Measurements from ENCODE around the gene SRSF9. TPM values are rescaled to one million over a fixed set of nuclear protein-coding genes. Genes with fewer than 3 reads are reported as not detected.
A peak's percentile ranks its signal among the peaks of the same experiment; 100 is the strongest.

Gene SRSF9
- total RNA-seq, 2 experiments from 2014 or later: 124 TPM

GRCh38 chr12:120457133-120457532 is 12.4 kb downstream of the SRSF9 start:
- Mint-ChIP-seq H3K36me3 (ENCODE audit: low read depth) (peaks cover 74% of the 10 kb centered on the region), H3K4me3 (no peak overlapping the region), H3K27me3 (no peaks in the 10 kb centered on the region), H3K4me1 (ENCODE audit: low read depth) (peaks cover 4% of the 10 kb centered on the region), H3K9me3 (no peaks in the 10 kb centered on the region), H3K27ac (no peak overlapping the region)
- ChIA-PET CTCF (interaction anchor here (0.6 to 3.9 kb wide), 4 partner anchors 8 to 78 kb away, joined by 3 to 10 read pairs (median 4); partner anchors contain the start of gene SRSF9), POLR2A (interaction anchor here (0.8 to 1.7 kb wide), 2 partner anchors 12 to 20 kb away, joined by 3 to 6 read pairs; no protein-coding TSS in a partner anchor)
- no peaks in the 10 kb centered on the region for H3K9me3 ChIP-seq (ENCODE audit: control insufficient read depth in 1 of 2, insufficient read depth in 1 of 2, low read length in 2 of 2)
- peaks cover 3% of the 10 kb centered on the region for H3K4me1 ChIP-seq (ENCODE audit: insufficient read depth, low read length)
- no peaks in the 10 kb centered on the region for H3K27me3 ChIP-seq (ENCODE audit: control insufficient read depth in 1 of 2, insufficient read depth in 2 of 2, low read length in 2 of 2)
- no peak for ATAC-seq (ENCODE audit: poor library complexity)
- no peak overlapping the region for H3K4me3 ChIP-seq (ENCODE audit: low read length)
- peak; percentile 14 for TF ChIP-seq CTCF (IDR thresholded peaks at IDR 0.05)
- DNase-seq: peak in 1 of 14 experiments; percentile 18
- H3K27ac ChIP-seq (ENCODE audit: low read depth in 1 of 2, low read length in 2 of 2): no peak overlapping the region
- H3K36me3 ChIP-seq (ENCODE audit: insufficient read depth, low read length): peaks cover 77% of the 10 kb centered on the region
- intact Hi-C loops (cut with DNase I, micrococcal nuclease): no loop called here

GRCh38 chr12:120455302-120455701 is 14.2 kb downstream of the SRSF9 start:
- peaks cover 66% of the 10 kb centered on the region for H3K36me3 ChIP-seq (ENCODE audit: insufficient read depth, low read length)
- Mint-ChIP-seq H3K36me3 (ENCODE audit: low read depth) (peaks cover 57% of the 10 kb centered on the region), H3K4me1 (ENCODE audit: low read depth) (peaks cover 4% of the 10 kb centered on the region), H3K27ac (no peak overlapping the region), H3K9me3 (no peaks in the 10 kb centered on the region), H3K27me3 (no peaks in the 10 kb centered on the region), H3K4me3 (no peak overlapping the region)
- DNase-seq: no peak
- no peak overlapping the region for H3K4me3 ChIP-seq (ENCODE audit: low read length)
- TF ChIP-seq CTCF (IDR thresholded peaks at IDR 0.05): no peak
- ChIA-PET POLR2A (interaction anchor here (1.0 kb wide), 1 partner anchor 14 kb away, joined by 5 read pairs; the partner anchor contains the start of gene SRSF9), CTCF (no interaction called here)
- intact Hi-C loops (cut with DNase I, micrococcal nuclease): no loop called here
- H3K27me3 ChIP-seq (ENCODE audit: control insufficient read depth in 1 of 2, insufficient read depth in 2 of 2, low read length in 2 of 2): no peaks in the 10 kb centered on the region
- H3K9me3 ChIP-seq (ENCODE audit: control insufficient read depth in 1 of 2, insufficient read depth in 1 of 2, low read length in 2 of 2): no peaks in the 10 kb centered on the region
- no peak for ATAC-seq (ENCODE audit: poor library complexity)
- H3K27ac ChIP-seq (ENCODE audit: low read depth in 1 of 2, low read length in 2 of 2): no peak overlapping the region
- H3K4me1 ChIP-seq (ENCODE audit: insufficient read depth, low read length): peaks cover 3% of the 10 kb centered on the region

- ATAC-seq (ENCODE audit: poor library complexity) (peak; percentile 95), DNase-seq (peak in 4 of 14 experiments; percentile 32 to 64 (median 57))
- Mint-ChIP-seq H3K27ac (peak overlapping the region; percentile 55), H3K4me3 (peak overlapping the region; percentile 38), H3K36me3 (ENCODE audit: low read depth) (peaks cover 44% of the 10 kb centered on the region), H3K4me1 (ENCODE audit: low read depth) (peaks cover 8% of the 10 kb centered on the region), H3K27me3 (no peaks in the 10 kb centered on the region), H3K9me3 (no peaks in the 10 kb centered on the region)
- H3K27ac ChIP-seq (ENCODE audit: low read depth in 1 of 2, low read length in 2 of 2): no peak overlapping the region
- H3K27me3 ChIP-seq (ENCODE audit: control insufficient read depth in 1 of 2, insufficient read depth in 2 of 2, low read length in 2 of 2): no peaks in the 10 kb centered on the region
- intact Hi-C loops (cut with DNase I, micrococcal nuclease): loop anchor here in 1 of 2 experiments (5.0 kb wide), 1 partner anchor 43 kb away; the partner anchor contains the start of gene DYNLL1
- TF ChIP-seq CTCF (IDR thresholded peaks at IDR 0.05): peak; percentile 61
- ChIA-PET CTCF (interaction anchor here (1.6 to 1.8 kb wide), 2 partner anchors 15 to 152 kb away, joined by 3 to 8 read pairs; partner anchors contain the start of genes SIRT4 and SRSF9), POLR2A (interaction anchor here (2.0 kb wide), 1 partner anchor 13 kb away, joined by 6 read pairs; no protein-coding TSS in a partner anchor)
- peaks cover 9% of the 10 kb centered on the region for H3K4me1 ChIP-seq (ENCODE audit: insufficient read depth, low read length)
- no peaks in the 10 kb centered on the region for H3K9me3 ChIP-seq (ENCODE audit: control insufficient read depth in 1 of 2, insufficient read depth in 1 of 2, low read length in 2 of 2)
- peaks cover 57% of the 10 kb centered on the region for H3K36me3 ChIP-seq (ENCODE audit: insufficient read depth, low read length)
- no peak overlapping the region for H3K4me3 ChIP-seq (ENCODE audit: low read length)
Measured at GRCh38 chr12:120453977-120454376, 15.6 kb downstream of the SRSF9 start.
